A549 (cell line): ENCODE measurements around the gene FLYWCH1. TPM values are rescaled to one million over a fixed set of nuclear protein-coding genes. Genes with fewer than 3 reads are reported as not detected.

ENCODE experiments used
- ATAC-seq, 2 experiments: fragments of 200-7000 bp in 1 of 2; fragments of >200 bp in 1 of 2; cut with Nextera tagmentation in 1 of 2; cut with Tn5 transposase in 1 of 2; 3 replicates each; pipeline versions ENCODE4 v1.8.0 to v1.9.1; 2018 to 2020; ENCODE audit warnings: mild to moderate bottlenecking in 1 of 2, moderate library complexity in 1 of 2
- CTCF ChIA-PET: fragments of 300-600 bp; sonication (Branson Sonifier 250); formaldehyde crosslinking; extraction: SDS; loops from one replicate; lab custom pipeline; 2021; ENCODE audit warnings: antibody characterized with exemption, inconsistent platforms; lab: Yijun Ruan, JAX
- POLR2A ChIA-PET: fragments of 350-600 bp; formaldehyde crosslinking; extraction: SDS; loops from one replicate; lab custom pipeline; 2021; ENCODE audit warnings: antibody characterized with exemption, inconsistent platforms; lab: Yijun Ruan, JAX
- DNase-seq, 2 experiments: peaks; one replicate each; pipeline versions ENCODE4 v3.0.0 to v3.0.0-alpha.2; 2011 to 2016; ENCODE audit warnings: low read depth in 1 of 2, low spot score in 1 of 2
- FAIRE-seq: peaks from 2 replicates; lab custom pipeline; 2011; peaks lifted over from hg19 to GRCh38; lab: Jason Lieb, UNC
- H3K27ac ChIP-seq, 2 experiments: fragments of >200 bp; sonication (Bioruptor Twin); formaldehyde crosslinking; 3 replicates each; pipeline ENCODE4 v1.5.1; 2016 to 2017
- H3K4me1 ChIP-seq: fragments of >200 bp; sonication (Bioruptor Twin); formaldehyde crosslinking; 3 replicates; pipeline ENCODE4 v1.6.1; 2016
- H3K4me2 ChIP-seq: fragments of >200 bp; sonication (Bioruptor Twin); formaldehyde crosslinking; 3 replicates; pipeline ENCODE4 v1.6.1; 2016
- H3K4me3 ChIP-seq: fragments of >200 bp; sonication (Bioruptor Twin); formaldehyde crosslinking; 3 replicates; pipeline ENCODE4 v1.5.1; 2016
- H3K9me3 ChIP-seq: fragments of >200 bp; sonication (Bioruptor Twin); formaldehyde crosslinking; 3 replicates; pipeline ENCODE4 v1.6.1; 2016
- CHD2 ChIP-seq: fragments of 150-350 bp; IDR thresholded peaks from 2 replicates; pipeline ENCODE4 v1.6.1; 2014; ENCODE audit warnings: low read length; ENCODE audit not compliant: partially characterized antibody
- EHMT2 ChIP-seq: fragments of 200-600 bp; sonication (generic); IDR thresholded peaks from 2 replicates; pipeline ENCODE4 v1.6.1; 2016; ENCODE audit warnings: antibody characterized with exemption, low read depth, mild to moderate bottlenecking, moderate library complexity
- ESRRA ChIP-seq: fragments of 150-350 bp; IDR thresholded peaks from 2 replicates; pipeline ENCODE4 v1.6.1; 2014; ENCODE audit warnings: mild to moderate bottlenecking, low read length, borderline replicate concordance
- FOXS1 ChIP-seq: fragments of 250-450 bp; sonication (Bioruptor Pico); IDR thresholded peaks from 2 replicates; pipeline ENCODE4 v1.5.0; 2020; ENCODE audit warnings: mild to moderate bottlenecking, moderate library complexity
- JUN ChIP-seq, 2 experiments: fragments of >200 bp; sonication (Bioruptor Twin); formaldehyde crosslinking; IDR thresholded peaks; 2 replicates in 1 of 2; 3 replicates in 1 of 2; pipeline ENCODE4 v1.6.1; 2016 to 2017
- MAFK ChIP-seq: fragments of 450-650 bp; IDR thresholded peaks from 2 replicates; pipeline ENCODE4 v1.6.1; 2014; ENCODE audit not compliant: partially characterized antibody
- PHF8 ChIP-seq: fragments of 200-600 bp; sonication (generic); IDR thresholded peaks from 2 replicates; pipeline ENCODE4 v1.6.1; 2016; ENCODE audit warnings: low read depth, mild to moderate bottlenecking, antibody characterized with exemption, moderate library complexity, borderline replicate concordance
- RAD21 ChIP-seq, 2 experiments: fragments of >200 bp in 1 of 2; sonication (Bioruptor Twin) in 1 of 2; formaldehyde crosslinking in 1 of 2; IDR thresholded peaks in 1 of 2; conservative IDR thresholded peaks in 1 of 2; 2 replicates in 1 of 2; 3 replicates in 1 of 2; pipeline ENCODE4 v1.6.1; 2012 to 2018; ENCODE audit warnings: inconsistent platforms in 1 of 2
- RCOR1 ChIP-seq: fragments of 150-350 bp; IDR thresholded peaks from 2 replicates; pipeline ENCODE4 v1.6.1; 2014; ENCODE audit warnings: antibody characterized with exemption, low read length, low read depth
- RNF2 ChIP-seq: fragments of 200-600 bp; sonication (generic); IDR thresholded peaks from 2 replicates; pipeline ENCODE4 v1.6.1; 2016; ENCODE audit warnings: low read depth, mild to moderate bottlenecking, antibody characterized with exemption, moderate library complexity, borderline replicate concordance
- SMC3 ChIP-seq: fragments of >200 bp; sonication (Bioruptor Twin); formaldehyde crosslinking; IDR thresholded peaks from 3 replicates; pipeline ENCODE4 v1.6.1; 2018; ENCODE audit warnings: inconsistent platforms
- SREBF2 ChIP-seq: fragments of 450-650 bp; IDR thresholded peaks from 2 replicates; pipeline ENCODE4 v1.6.1; 2014; ENCODE audit warnings: mild to moderate bottlenecking, moderate library complexity
- TFCP2L1 ChIP-seq: fragments of 250-450 bp; sonication (Bioruptor Pico); IDR thresholded peaks from 2 replicates; pipeline ENCODE4 v1.5.0; 2021; ENCODE audit warnings: mild to moderate bottlenecking
- WGBS: methylation state at CpG from one replicate; pipeline ENCODE4 v1.1.6; 2017; ENCODE audit errors: missing lambda C conversion rate; 5-methylcytosine and 5-hydroxymethylcytosine counted together
- polyA plus RNA-seq, 4 experiments: library from polyadenylated mRNA; depleted of rRNA in 3 of 4; stranded (reverse); fragments of >200 nt; fragmentation: RNase III in 1 of 4; extraction: RNeasy Plus Mini Kit Qiagen cat#74134 plus additional on column Dnase treatment in 1 of 4; gene quantifications; 2 replicates in 3 of 4; 3 replicates in 1 of 4; pipeline ENCODE4 v1.2.3, GENCODE V29; 2011 to 2017
- TF ChIP-seq, protein P1 (sequence below): fragments of >200 bp; sonication (Bioruptor Twin); formaldehyde crosslinking; IDR thresholded peaks from 3 replicates; pipeline ENCODE4 v1.5.1; 2016
- TF ChIP-seq, protein P2 (sequence below): IDR thresholded peaks from 2 replicates; pipeline ENCODE4 v1.6.1; 2012

The FLYWCH1 gene
- polyA plus RNA-seq, 2 of the 4 experiments (the other 2 are of a cell fraction) = 9.3 to 22.5 TPM

DNA sequence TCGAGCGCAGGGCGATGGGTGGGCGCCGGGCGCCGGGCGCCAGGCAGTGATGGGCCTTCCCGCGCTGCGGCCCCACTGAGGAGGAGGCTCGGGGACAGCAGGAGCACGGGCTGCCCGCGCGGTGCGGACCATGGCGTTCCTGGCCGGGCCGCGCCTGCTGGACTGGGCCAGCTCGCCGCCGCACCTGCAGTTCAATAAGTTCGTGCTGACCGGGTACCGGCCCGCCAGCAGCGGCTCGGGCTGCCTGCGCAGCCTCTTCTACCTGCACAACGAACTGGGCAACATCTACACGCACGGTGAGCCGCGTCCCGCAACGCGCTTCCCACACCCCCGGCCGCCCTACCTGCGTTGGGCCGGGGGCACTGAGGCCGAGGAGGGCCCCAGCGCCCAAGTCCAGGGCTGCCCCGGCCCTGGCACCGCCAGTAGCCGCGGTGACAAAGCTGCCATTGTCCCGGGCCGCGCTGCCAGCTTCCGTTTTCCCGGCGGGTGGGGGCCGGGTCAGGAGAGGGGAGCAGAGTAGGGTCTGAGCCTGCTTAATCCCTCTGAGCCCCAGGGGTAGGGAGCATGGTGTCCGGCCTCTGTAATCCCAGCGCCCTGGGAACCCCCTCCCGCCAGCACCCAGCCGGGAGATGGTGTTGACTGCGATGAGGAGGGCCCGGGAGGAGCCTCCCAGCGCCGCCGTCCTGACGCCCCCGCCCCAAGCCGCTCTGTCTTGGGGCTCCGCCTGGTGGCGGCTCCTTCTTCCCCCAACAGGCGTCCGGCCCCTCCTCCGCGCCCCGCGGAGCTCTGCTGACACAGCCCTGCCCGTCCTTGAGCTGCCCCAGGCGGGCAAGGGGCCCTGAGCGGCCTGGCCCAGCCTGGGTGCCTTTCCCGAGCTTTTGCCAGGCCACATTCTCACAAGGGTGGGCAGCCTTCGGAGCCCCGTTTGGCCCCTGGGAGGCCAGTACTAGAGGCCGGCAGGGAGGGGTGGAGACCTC lies 58.1 kb downstream of the FLYWCH1 start:
- H3K4me1 ChIP-seq = peaks cover 17% of the 10 kb centered on the region
- no peaks in the 10 kb centered on the region for H3K9me3 ChIP-seq
- CTCF ChIA-PET = interaction anchor here (0.6 to 1.9 kb wide), 16 partner anchors 8 to 71 kb away, joined by 3 to 27 read pairs (median 4); partner anchors contain the start of genes PKMYT1 and TNFRSF12A
- 0 out of 2 replicates have a peak, but pooled peaks have one; percentile 53 for TF ChIP-seq RNF2
- TF ChIP-seq TFCP2L1 = 0 out of 2 replicates have a peak, but pooled peaks have one; percentile 39
- TF ChIP-seq, protein P1, sequence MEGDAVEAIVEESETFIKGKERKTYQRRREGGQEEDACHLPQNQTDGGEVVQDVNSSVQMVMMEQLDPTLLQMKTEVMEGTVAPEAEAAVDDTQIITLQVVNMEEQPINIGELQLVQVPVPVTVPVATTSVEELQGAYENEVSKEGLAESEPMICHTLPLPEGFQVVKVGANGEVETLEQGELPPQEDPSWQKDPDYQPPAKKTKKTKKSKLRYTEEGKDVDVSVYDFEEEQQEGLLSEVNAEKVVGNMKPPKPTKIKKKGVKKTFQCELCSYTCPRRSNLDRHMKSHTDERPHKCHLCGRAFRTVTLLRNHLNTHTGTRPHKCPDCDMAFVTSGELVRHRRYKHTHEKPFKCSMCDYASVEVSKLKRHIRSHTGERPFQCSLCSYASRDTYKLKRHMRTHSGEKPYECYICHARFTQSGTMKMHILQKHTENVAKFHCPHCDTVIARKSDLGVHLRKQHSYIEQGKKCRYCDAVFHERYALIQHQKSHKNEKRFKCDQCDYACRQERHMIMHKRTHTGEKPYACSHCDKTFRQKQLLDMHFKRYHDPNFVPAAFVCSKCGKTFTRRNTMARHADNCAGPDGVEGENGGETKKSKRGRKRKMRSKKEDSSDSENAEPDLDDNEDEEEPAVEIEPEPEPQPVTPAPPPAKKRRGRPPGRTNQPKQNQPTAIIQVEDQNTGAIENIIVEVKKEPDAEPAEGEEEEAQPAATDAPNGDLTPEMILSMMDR = peak; percentile 48
- 0 out of 5 replicates have a peak, but pooled peaks of 1 of the 2 experiments have one; percentile 17 for TF ChIP-seq RAD21 (conservative IDR thresholded peaks at IDR 0.05 in 1 of 2, IDR thresholded peaks at IDR 0.05 in 1 of 2)
- 0 out of 3 replicates have a peak, but pooled peaks have one; percentile 19 for TF ChIP-seq SMC3
- TF ChIP-seq SREBF2 = no peak
- TF ChIP-seq PHF8 = 0 out of 2 replicates have a peak, but pooled peaks have one; percentile 40
- no peak for TF ChIP-seq CHD2
- TF ChIP-seq, all 56 proteins: peak for 6
- DNase-seq = peak; percentile 73 to 77
- 2% methylated on average over 6 of the region's 83 CpGs for WGBS
- no peak for FAIRE-seq
- Histone ChIP-seq H3K27ac (peak overlapping the region; percentile 84 to 91), H3K4me2 (peak overlapping the region; percentile 100), H3K4me3 (peak overlapping the region; percentile 97)
- ATAC-seq = peak; percentile 55 to 79
- POLR2A ChIA-PET = interaction anchor here (0.6 to 1.9 kb wide), 4 partner anchors 11 to 165 kb away, joined by 4 to 13 read pairs (median 9); partner anchors contain the start of genes PKMYT1, TNFRSF12A and ZNF213

DNA sequence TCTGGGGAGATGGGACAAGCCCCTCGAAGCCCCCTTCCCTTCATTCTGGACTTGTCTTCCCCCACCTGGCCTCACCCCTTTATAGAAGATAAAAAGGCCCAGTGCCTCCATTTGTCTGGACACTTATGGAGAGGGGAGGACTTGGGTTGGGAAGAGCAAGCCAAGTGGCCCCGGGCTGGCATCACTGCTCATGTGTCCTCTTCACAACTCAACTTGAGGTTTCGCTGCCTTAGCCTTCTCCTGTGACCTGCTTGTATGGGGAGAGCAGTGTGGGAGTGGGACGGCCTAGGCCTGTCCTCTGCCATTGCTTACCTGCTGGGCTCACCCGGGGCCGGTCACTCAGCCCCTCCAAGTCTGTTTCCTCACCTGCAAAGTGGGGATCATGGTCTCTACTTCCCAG lies 58.8 kb downstream of the FLYWCH1 start:
- POLR2A ChIA-PET = interaction anchor here (1.6 to 1.9 kb wide), 2 partner anchors 10 to 50 kb away, joined by 12 to 13 read pairs; partner anchors contain the start of genes PKMYT1 and TNFRSF12A
- Histone ChIP-seq H3K4me1 (peaks cover 17% of the 10 kb centered on the region), H3K9me3 (no peaks in the 10 kb centered on the region)
- ATAC-seq (peak in 1 of 2 experiments; percentile 1; a peak in 3 of 6 replicates), FAIRE-seq (no peak)
- WGBS = 69% methylated on average over 6 of the region's 6 CpGs
- TF ChIP-seq EHMT2 (no peak), FOXS1 (CRISPR knock-in tag) (no peak), JUN (IDR thresholded peaks at IDR 0.05) (no peak), CHD2 (no peak), RCOR1 (no peak), MAFK (no peak), ESRRA (no peak), RNF2 (no peak)
- TF ChIP-seq, protein P2, sequence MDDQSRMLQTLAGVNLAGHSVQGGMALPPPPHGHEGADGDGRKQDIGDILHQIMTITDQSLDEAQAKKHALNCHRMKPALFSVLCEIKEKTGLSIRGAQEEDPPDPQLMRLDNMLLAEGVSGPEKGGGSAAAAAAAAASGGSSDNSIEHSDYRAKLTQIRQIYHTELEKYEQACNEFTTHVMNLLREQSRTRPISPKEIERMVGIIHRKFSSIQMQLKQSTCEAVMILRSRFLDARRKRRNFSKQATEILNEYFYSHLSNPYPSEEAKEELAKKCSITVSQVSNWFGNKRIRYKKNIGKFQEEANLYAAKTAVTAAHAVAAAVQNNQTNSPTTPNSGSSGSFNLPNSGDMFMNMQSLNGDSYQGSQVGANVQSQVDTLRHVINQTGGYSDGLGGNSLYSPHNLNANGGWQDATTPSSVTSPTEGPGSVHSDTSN = no peak
- TF ChIP-seq, all 56 proteins: peak for 0
- Histone ChIP-seq H3K4me3 (peak overlapping the region; percentile 97), H3K27ac (peak overlapping the region; percentile 84 to 91; a peak in 5 of 6 replicates), H3K4me2 (peak overlapping the region; percentile 100)
- no peak for DNase-seq
- CTCF ChIA-PET = interaction anchor here (0.6 to 1.9 kb wide), 14 partner anchors 8 to 72 kb away, joined by 3 to 27 read pairs (median 4); partner anchors contain the start of genes PKMYT1 and TNFRSF12A
